SU-DHL-6 (cell line): ENCODE results near the gene SERPINB12.

Experiments
- H2AFZ ChIP-seq: fragments of 200-600 bp; sonication (generic); 2 replicates; pipeline ENCODE4 v1.6.1; 2014; ENCODE audit warnings: low read depth, mild to moderate bottlenecking, moderate library complexity, mixed read lengths, antibody characterized with exemption, low read length; ENCODE audit not compliant: severe bottlenecking
- H3F3A ChIP-seq: fragments of 200-600 bp; shearing (Covaris generic); 2 replicates; pipeline ENCODE4 v1.6.0; 2016; ENCODE audit warnings: antibody characterized with exemption, mild to moderate bottlenecking; ENCODE audit not compliant: insufficient read depth
- H3K27ac ChIP-seq: fragments of 200-600 bp; sonication (generic); 2 replicates; pipeline ENCODE4 v1.5.1; 2016; ENCODE audit warnings: low read depth, mild to moderate bottlenecking, low read length, moderate library complexity, mixed read lengths
- H3K27me3 ChIP-seq: fragments of 200-600 bp; sonication (generic), shearing (Covaris generic); 2 replicates; pipeline ENCODE4 v1.6.0; 2014; ENCODE audit warnings: mild to moderate bottlenecking, low read length
- H3K36me3 ChIP-seq: fragments of 200-600 bp; sonication (generic); 2 replicates; pipeline ENCODE4 v1.6.1; 2014; ENCODE audit warnings: mild to moderate bottlenecking, low read length, mixed read lengths
- H3K4me2 ChIP-seq: fragments of 300-600, 200-600 bp; shearing (Covaris generic), sonication (generic); 2 replicates; pipeline ENCODE4 v1.6.0; 2014; ENCODE audit warnings: low read length, low read depth, mild to moderate bottlenecking; ENCODE audit not compliant: poor library complexity, severe bottlenecking
- H3K4me3 ChIP-seq: fragments of 200-600 bp; sonication (generic); 2 replicates; pipeline ENCODE4 v1.5.1; 2014; ENCODE audit warnings: antibody characterized with exemption, low read length, mild to moderate bottlenecking, mixed read lengths; ENCODE audit not compliant: insufficient read depth, poor library complexity, severe bottlenecking
- H3K79me2 ChIP-seq: fragments of 200-600 bp; sonication (generic); 2 replicates; pipeline ENCODE4 v1.6.1; 2014; ENCODE audit warnings: mild to moderate bottlenecking, low read length, moderate library complexity; ENCODE audit not compliant: insufficient read depth
- H3K9ac ChIP-seq: fragments of 200-600 bp; sonication (generic); 2 replicates; pipeline ENCODE4 v1.7.0; 2014; ENCODE audit warnings: mild to moderate bottlenecking, low read length
- H3K9me2 ChIP-seq: fragments of 200-600 bp; sonication (generic); replicated peaks from 2 replicates; pipeline ENCODE4 v1.6.1; 2014; ENCODE audit warnings: low read length; ENCODE audit not compliant: insufficient read depth
- H3K9me3 ChIP-seq: fragments of 200-600 bp; sonication (generic); 2 replicates; pipeline ENCODE4 v1.6.1; 2014; ENCODE audit warnings: low read length, mixed read lengths; ENCODE audit not compliant: insufficient read depth
- H4K20me1 ChIP-seq: fragments of 200-600 bp; sonication (generic); 2 replicates; pipeline ENCODE4 v1.6.1; 2014; ENCODE audit warnings: low read depth, mild to moderate bottlenecking, antibody characterized with exemption, low read length, moderate library complexity, mixed read lengths
- EZH2phosphoT487 ChIP-seq: fragments of 200-600 bp; sonication (generic), shearing (Covaris generic); conservative IDR thresholded peaks from 2 replicates; pipeline ENCODE4 v1.6.1; 2018; ENCODE audit warnings: mild to moderate bottlenecking, antibody characterized with exemption, low read length, moderate library complexity, mixed read lengths
- TF ChIP-seq, protein P1 (sequence below): fragments of 200-600 bp; sonication (generic); IDR thresholded peaks from one replicate; pipeline ENCODE4 v1.5.1; 2017; ENCODE audit warnings: antibody characterized with exemption, mild to moderate bottlenecking, low read length, moderate library complexity; ENCODE audit not compliant: insufficient read depth, poor library complexity, severe bottlenecking

The SERPINB12 gene

DNA sequence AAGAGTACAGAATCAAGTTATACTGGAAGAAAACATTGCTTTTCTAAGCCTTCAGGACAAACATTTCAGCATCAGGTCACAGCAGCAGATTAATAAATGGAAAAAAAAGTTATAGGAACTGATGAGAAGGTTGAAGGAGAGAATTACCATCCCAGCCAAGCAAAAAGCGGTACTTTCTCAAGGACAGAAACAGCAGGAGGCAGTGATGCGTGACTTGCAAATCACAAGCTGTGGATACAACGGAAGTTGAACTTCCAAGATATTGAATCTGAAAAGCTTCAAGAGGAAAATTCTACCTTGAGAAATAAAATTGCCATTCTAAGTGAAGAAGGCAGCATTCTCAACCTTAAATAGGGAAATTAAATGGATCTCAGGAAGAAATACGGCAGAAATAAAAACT, 18.5 kb upstream of the SERPINB12 start:
- Histone ChIP-seq H3F3A (no peaks in the 10 kb centered on the region), H4K20me1 (no peaks in the 10 kb centered on the region), H2AFZ (no peak overlapping the region), H3K27me3 (no peaks in the 10 kb centered on the region), H3K9me2 (no peaks in the 10 kb centered on the region), H3K9ac (no peak overlapping the region), H3K4me3 (no peak overlapping the region), H3K27ac (no peak overlapping the region), H3K36me3 (no peaks in the 10 kb centered on the region), H3K4me2 (no peak overlapping the region), H3K79me2 (no peaks in the 10 kb centered on the region), H3K9me3 (no peaks in the 10 kb centered on the region; the same call in 1 of the 2 replicates)
- TF ChIP-seq EZH2phosphoT487: no peak
- TF ChIP-seq, protein P1, sequence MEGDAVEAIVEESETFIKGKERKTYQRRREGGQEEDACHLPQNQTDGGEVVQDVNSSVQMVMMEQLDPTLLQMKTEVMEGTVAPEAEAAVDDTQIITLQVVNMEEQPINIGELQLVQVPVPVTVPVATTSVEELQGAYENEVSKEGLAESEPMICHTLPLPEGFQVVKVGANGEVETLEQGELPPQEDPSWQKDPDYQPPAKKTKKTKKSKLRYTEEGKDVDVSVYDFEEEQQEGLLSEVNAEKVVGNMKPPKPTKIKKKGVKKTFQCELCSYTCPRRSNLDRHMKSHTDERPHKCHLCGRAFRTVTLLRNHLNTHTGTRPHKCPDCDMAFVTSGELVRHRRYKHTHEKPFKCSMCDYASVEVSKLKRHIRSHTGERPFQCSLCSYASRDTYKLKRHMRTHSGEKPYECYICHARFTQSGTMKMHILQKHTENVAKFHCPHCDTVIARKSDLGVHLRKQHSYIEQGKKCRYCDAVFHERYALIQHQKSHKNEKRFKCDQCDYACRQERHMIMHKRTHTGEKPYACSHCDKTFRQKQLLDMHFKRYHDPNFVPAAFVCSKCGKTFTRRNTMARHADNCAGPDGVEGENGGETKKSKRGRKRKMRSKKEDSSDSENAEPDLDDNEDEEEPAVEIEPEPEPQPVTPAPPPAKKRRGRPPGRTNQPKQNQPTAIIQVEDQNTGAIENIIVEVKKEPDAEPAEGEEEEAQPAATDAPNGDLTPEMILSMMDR: no peak

DNA sequence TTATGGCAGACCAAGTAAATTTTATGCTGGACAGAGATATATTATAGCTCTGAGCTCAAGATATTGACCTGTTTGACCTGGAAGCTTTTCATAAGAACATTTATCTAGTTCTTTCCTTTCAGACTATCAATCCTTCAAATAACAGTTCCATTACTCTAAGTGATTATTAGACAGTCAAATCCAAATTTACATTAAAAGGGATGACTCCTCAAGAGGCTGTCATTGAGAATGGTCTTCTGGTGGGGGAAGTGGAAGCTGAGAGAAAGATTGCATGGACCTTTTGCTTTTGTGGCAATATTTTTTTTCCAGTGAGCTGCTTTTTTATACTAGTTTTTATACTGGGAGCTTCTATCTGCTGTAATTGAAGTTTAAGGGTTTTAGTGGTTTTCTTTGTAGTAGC, 14.9 kb upstream of the SERPINB12 start:
- Histone ChIP-seq H3K36me3 (no peaks in the 10 kb centered on the region), H3K9ac (no peak overlapping the region), H3K79me2 (no peaks in the 10 kb centered on the region), H3K27ac (no peak overlapping the region), H3K9me2 (no peaks in the 10 kb centered on the region), H3K4me3 (no peak overlapping the region), H3K4me2 (no peak overlapping the region), H4K20me1 (no peaks in the 10 kb centered on the region), H2AFZ (no peak overlapping the region), H3F3A (no peaks in the 10 kb centered on the region), H3K27me3 (no peaks in the 10 kb centered on the region), H3K9me3 (no peaks in the 10 kb centered on the region; the same call in 1 of the 2 replicates)
- TF ChIP-seq, protein P1: no peak
- no peak for TF ChIP-seq EZH2phosphoT487

DNA sequence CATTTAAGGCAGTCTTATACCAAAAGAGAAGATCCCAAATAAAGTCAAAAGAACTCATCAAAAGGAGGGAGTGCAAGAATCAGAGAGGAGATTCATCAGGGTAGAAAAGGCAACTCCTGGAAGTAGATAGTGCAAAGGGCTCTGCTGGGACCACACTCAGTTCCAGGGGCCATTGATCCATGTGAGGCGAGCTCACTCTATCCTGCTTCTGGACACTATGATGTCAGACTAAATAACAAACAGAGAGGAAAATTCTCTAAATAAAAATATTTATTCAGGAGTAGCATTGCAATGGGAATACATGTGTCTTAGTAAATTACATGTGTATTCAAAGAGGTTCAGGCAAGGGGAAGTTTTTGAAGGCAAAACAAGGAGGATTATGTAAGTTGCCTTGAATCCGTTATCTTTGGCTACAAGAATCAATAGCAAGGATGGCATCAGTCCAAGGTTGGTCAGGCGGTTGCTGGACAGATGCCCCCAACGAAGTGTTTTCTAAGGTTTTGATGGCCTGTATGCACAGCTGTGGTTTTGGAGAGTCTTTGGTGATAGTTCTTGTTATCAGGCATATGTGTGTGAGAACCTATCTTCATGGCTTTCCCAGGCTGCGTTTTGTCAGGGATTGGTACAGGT, 13.2 kb upstream of the SERPINB12 start:
- H3K27me3 ChIP-seq: no peaks in the 10 kb centered on the region
- no peaks in the 10 kb centered on the region for H3K9me2 ChIP-seq
- no peak overlapping the region for H3K9ac ChIP-seq
- no peaks in the 10 kb centered on the region; the same call in 1 of the 2 replicates for H3K9me3 ChIP-seq
- no peaks in the 10 kb centered on the region for H3K36me3 ChIP-seq
- no peaks in the 10 kb centered on the region for H4K20me1 ChIP-seq
- no peak for TF ChIP-seq EZH2phosphoT487
- TF ChIP-seq, protein P1: no peak
- H3F3A ChIP-seq: no peaks in the 10 kb centered on the region
- H3K79me2 ChIP-seq: no peaks in the 10 kb centered on the region
- H2AFZ ChIP-seq: no peak overlapping the region
- no peak overlapping the region for H3K4me2 ChIP-seq
- no peak overlapping the region for H3K27ac ChIP-seq
- H3K4me3 ChIP-seq: no peak overlapping the region
